Upper lobe of right lung (tissue), 1 donor: Measurements from ENCODE around the gene PDE9A. TPM values are rescaled to one million over a fixed set of nuclear protein-coding genes. Genes with fewer than 3 reads are reported as not detected.

Source experiments
- ATAC-seq: fragments of 200-7000 bp; cut with Tn5 transposase; one replicate; pipeline ENCODE4 v1.9.1; 2020; ENCODE audit warnings: mild to moderate bottlenecking, moderate library complexity
- DNase-seq: peaks from one replicate; pipeline ENCODE4 v3.0.0-alpha.2; 2020
- H3K27ac ChIP-seq: fragments of 200-600 bp; one replicate; pipeline ENCODE4 v1.8.0; 2022
- H3K27me3 ChIP-seq: fragments of 200-600 bp; one replicate; pipeline ENCODE4 v1.8.0; 2022; ENCODE audit warnings: mild to moderate bottlenecking
- H3K36me3 ChIP-seq: fragments of 200-600 bp; one replicate; pipeline ENCODE4 v1.8.0; 2022
- H3K4me1 ChIP-seq: fragments of 200-600 bp; one replicate; pipeline ENCODE4 v1.8.0; 2022
- H3K4me3 ChIP-seq: fragments of 200-600 bp; one replicate; pipeline ENCODE4 v1.8.0; 2022; ENCODE audit warnings: mild to moderate bottlenecking
- H3K9me3 ChIP-seq: fragments of 200-600 bp; one replicate; pipeline ENCODE4 v1.8.0; 2022
- CTCF ChIP-seq: fragments of 200-600 bp; IDR thresholded peaks from one replicate; pipeline ENCODE4 v1.8.0; 2022; ENCODE audit warnings: antibody characterized with exemption
- intact Hi-C: fragments of 100-400 bp; cut with DNase I; formaldehyde crosslinking; loops from one replicate; pipeline ENCODE4 v1.11.0; 2022
- total RNA-seq: library from RNA; stranded (reverse); fragmentation: NEBNext Ultra II Directional; extraction: Animal tissue kit (Norgen Biotek cat#: 25700); gene quantifications from one replicate; pipeline ENCODE4 v1.2.1, GENCODE V29; 2021
- donor health status: DM: no; HTN: yes; CAD: no; lungs with severe emphysema.

PDE9A gene
- total RNA-seq, 1 donor from 2014 or later = 15.3 TPM

DNA sequence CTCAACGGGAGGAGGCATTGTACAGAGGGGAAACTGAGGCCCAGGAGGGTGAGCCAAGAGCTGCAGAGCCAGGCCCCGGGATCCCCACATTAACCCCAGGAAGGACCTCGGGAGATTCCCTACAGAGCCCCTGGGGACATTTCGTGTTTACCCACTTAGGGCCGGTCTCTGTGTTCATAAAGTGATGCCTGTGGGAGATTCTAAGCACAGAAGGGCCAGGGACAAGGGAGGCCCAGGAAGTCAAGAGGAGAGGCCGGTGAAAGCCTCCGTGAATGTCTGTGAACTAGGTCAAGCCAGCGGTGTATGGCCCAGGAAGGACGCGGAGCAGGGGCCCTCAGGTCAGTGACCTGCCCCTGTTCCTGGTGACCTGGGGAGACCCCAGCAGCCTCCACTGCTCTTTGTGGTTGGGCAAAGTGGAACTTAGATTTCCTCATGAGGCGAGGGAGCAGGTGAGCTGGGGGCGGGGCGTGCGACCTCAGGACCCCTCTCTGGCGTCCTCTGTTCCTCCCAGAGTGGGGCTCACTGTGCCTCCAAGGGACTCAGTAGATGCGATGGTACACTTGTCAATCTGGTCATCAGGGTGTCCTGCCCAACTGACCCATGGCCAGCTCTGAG lies 34.9 kb downstream of the PDE9A start:
- no peaks in the 10 kb centered on the region for H3K9me3 ChIP-seq
- no peaks in the 10 kb centered on the region for H3K36me3 ChIP-seq
- no peak overlapping the region for H3K4me3 ChIP-seq
- no peak for TF ChIP-seq CTCF
- no peaks in the 10 kb centered on the region for H3K4me1 ChIP-seq
- H3K27ac ChIP-seq = no peak overlapping the region
- ATAC-seq = no peak
- intact Hi-C loops = no loop called here
- DNase-seq = no peak
- no peaks in the 10 kb centered on the region for H3K27me3 ChIP-seq

- no peak overlapping the region for H3K4me3 ChIP-seq
- no peaks in the 10 kb centered on the region for H3K27me3 ChIP-seq
- DNase-seq (peak; percentile 64), ATAC-seq (peak; percentile 32)
- no peak for TF ChIP-seq CTCF
- no peaks in the 10 kb centered on the region for H3K36me3 ChIP-seq
- no peaks in the 10 kb centered on the region for H3K4me1 ChIP-seq
- intact Hi-C loops = no loop called here
- no peaks in the 10 kb centered on the region for H3K9me3 ChIP-seq
- H3K27ac ChIP-seq = no peak overlapping the region
Measured at GRCh38 chr21:42688841-42689371, 35.5 kb downstream of the PDE9A start.

- Histone ChIP-seq H3K36me3 (no peaks in the 10 kb centered on the region), H3K4me3 (no peak overlapping the region), H3K9me3 (no peaks in the 10 kb centered on the region), H3K27ac (no peak overlapping the region), H3K4me1 (no peaks in the 10 kb centered on the region), H3K27me3 (no peaks in the 10 kb centered on the region)
- TF ChIP-seq CTCF = no peak
- intact Hi-C loops = no loop called here
- DNase-seq = peak; percentile 49
- ATAC-seq = no peak
Measured at GRCh38 chr21:42690586-42690985, 37.2 kb downstream of the PDE9A start.

GRCh38 chr21:42691901-42692559 lies 38.6 kb downstream of the PDE9A start:
- H3K9me3 ChIP-seq = no peaks in the 10 kb centered on the region
- H3K4me3 ChIP-seq = no peak overlapping the region
- H3K27ac ChIP-seq = no peak overlapping the region
- H3K4me1 ChIP-seq = no peaks in the 10 kb centered on the region
- DNase-seq (peak; percentile 29), ATAC-seq (no peak)
- no peaks in the 10 kb centered on the region for H3K27me3 ChIP-seq
- no peaks in the 10 kb centered on the region for H3K36me3 ChIP-seq
- intact Hi-C loops = no loop called here
- TF ChIP-seq CTCF = no peak

DNA sequence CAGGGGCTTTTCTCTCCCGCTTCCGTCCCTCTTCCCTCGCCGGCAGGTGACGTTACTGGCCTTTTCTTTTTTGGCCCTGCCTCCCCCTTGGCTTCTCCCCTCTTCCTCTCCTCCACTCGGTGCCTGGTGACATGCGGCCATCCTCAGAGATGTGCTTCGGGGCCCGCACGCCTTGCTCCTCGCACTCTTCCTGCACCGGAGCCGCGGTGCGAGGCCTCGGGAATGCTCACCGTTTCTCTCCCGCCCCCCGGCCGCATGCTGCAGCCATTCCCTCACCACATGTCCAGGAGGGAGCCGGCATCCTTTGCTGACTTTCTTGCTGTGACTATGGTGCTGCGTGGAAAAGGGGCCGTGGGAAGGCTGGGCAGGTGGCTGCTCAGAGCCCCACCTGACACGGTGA lies 39.3 kb downstream of the PDE9A start:
- no peak for ATAC-seq
- H3K36me3 ChIP-seq = no peaks in the 10 kb centered on the region
- H3K27me3 ChIP-seq = no peaks in the 10 kb centered on the region
- TF ChIP-seq CTCF = no peak
- intact Hi-C loops = no loop called here
- no peaks in the 10 kb centered on the region for H3K4me1 ChIP-seq
- no peak overlapping the region for H3K4me3 ChIP-seq
- no peaks in the 10 kb centered on the region for H3K9me3 ChIP-seq
- peak; percentile 48 for DNase-seq
- no peak overlapping the region for H3K27ac ChIP-seq
